Activated CD4-positive, alpha-beta T cell treated with anti-CD3 and anti-CD28 coated beads for 4 hours (primary cell): Measurements from ENCODE around the gene IRAK1BP1.
"Not testable (repeated sequence)": the region's sequence is repeated elsewhere in the genome, so short reads cannot be mapped to it uniquely, and the experiment has no call there.

ENCODE experiments used
- DNase-seq, 2 donors: peaks; one replicate each; pipeline ENCODE4 v3.0.0-alpha.2; 2020

IRAK1BP1 gene

GRCh38 chr6:78896227-78896626 is 28.9 kb downstream of the IRAK1BP1 start:
- DNase-seq, result no peak

- DNase-seq, result no peak
Measured at GRCh38 chr6:78908621-78909020, 41.3 kb downstream of the IRAK1BP1 start.

GRCh38 chr6:78909391-78909790 is 42.0 kb downstream of the IRAK1BP1 start:
- no peak for DNase-seq

GRCh38 chr6:78910010-78910409 is 42.7 kb downstream of the IRAK1BP1 start:
- no peak for DNase-seq

- DNase-seq, result no peak
Measured at GRCh38 chr6:78910591-78911171, 43.3 kb downstream of the IRAK1BP1 start.

GRCh38 chr6:78911218-78911940 is 44.0 kb downstream of the IRAK1BP1 start:
- DNase-seq, result no peak

GRCh38 chr6:78916411-78916810 is 49.1 kb downstream of the IRAK1BP1 start:
- DNase-seq, result no peak

GRCh38 chr6:78917788-78918187 is 50.4 kb downstream of the IRAK1BP1 start:
- no peak for DNase-seq

GRCh38 chr6:78921168-78921567 is 53.8 kb downstream of the IRAK1BP1 start:
- DNase-seq, result not testable (repeated sequence)

- DNase-seq, result no peak
Measured at GRCh38 chr6:78925317-78925716, 58.0 kb downstream of the IRAK1BP1 start.

- DNase-seq, result no peak
Measured at GRCh38 chr6:78935553-78935952, 68.2 kb downstream of the IRAK1BP1 start.

GRCh38 chr6:78936515-78936914 is 69.2 kb downstream of the IRAK1BP1 start:
- DNase-seq, result no peak

- DNase-seq, result no peak
Measured at GRCh38 chr6:78942446-78942845, 75.1 kb downstream of the IRAK1BP1 start.

GRCh38 chr6:78947529-78947928 is 80.2 kb downstream of the IRAK1BP1 start:
- no peak for DNase-seq

GRCh38 chr6:78947962-78948361 is 80.6 kb downstream of the IRAK1BP1 start:
- DNase-seq, result no peak

GRCh38 chr6:78948785-78949184 is 81.4 kb downstream of the IRAK1BP1 start:
- DNase-seq, result no peak

- no peak for DNase-seq
Measured at GRCh38 chr6:78952362-78952761, 85.0 kb downstream of the IRAK1BP1 start.
